Jurkat, Clone E6-1 (cell line): ENCODE results near the gene RAB25. TPM values are rescaled to one million over a fixed set of nuclear protein-coding genes. Genes with fewer than 3 reads are reported as not detected.
"Not testable (repeated sequence)": the region's sequence is repeated elsewhere in the genome, so short reads cannot be mapped to it uniquely, and the experiment has no call there.

Source experiments
- DNase-seq: peaks from one replicate; pipeline ENCODE4 v3.0.0-alpha.2; 2011; ENCODE audit warnings: low read depth, low spot score
- H3K4me3 ChIP-seq: 2 replicates; pipeline ENCODE4 v1.5.1; 2011; ENCODE audit warnings: mild to moderate bottlenecking, low read length, control low read depth, moderate library complexity
- polyA plus RNA-seq: library from polyadenylated mRNA; unstranded; fragments of >200 nt; gene quantifications from one replicate; pipeline ENCODE4 v1.2.1, GENCODE V29; 2012; ENCODE audit warnings: missing spikeins; ENCODE audit not compliant: insufficient read length, insufficient read depth

RAB25 gene
- polyA plus RNA-seq = not detected

DNA sequence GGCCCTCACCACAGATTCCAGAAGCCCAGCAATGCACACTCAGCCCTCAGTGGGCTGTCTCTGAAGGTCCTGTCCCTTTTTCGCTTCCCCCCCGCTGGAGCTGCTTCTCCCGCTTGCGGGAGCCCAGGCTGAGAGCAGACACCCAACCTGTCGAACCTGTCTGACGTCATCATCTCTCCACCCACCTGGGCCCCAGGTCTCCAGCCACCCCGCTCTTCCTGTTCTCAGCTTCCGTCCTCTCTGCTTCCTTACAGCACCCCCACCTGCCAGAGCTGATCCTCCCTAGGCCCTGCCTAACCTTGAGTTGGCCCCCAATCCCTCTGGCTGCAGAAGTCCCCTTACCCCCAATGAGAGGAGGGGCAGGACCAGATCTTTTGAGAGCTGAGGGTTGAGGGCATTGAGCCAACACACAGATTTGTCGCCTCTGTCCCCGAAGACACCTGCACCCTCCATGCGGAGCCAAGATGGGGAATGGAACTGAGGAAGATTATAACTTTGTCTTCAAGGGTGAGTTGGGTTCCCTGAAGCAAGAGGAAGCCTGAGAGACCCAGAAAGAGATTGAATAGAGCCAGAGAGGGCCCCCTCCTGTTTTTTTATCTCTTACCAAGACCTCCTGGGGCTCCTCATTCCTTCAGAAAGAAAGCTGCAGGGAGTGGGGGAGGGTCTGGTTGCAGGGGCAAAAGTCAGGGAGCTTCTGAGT lies at the start of gene RAB25:
Gene RAB25 (plus strand): TSS at position 224 of the 700 bp plus-strand sequence. CDS start 241 bp downstream, at position 465.
- no peak for DNase-seq
- no peak within 1 kb of the TSS for H3K4me3 ChIP-seq

DNA sequence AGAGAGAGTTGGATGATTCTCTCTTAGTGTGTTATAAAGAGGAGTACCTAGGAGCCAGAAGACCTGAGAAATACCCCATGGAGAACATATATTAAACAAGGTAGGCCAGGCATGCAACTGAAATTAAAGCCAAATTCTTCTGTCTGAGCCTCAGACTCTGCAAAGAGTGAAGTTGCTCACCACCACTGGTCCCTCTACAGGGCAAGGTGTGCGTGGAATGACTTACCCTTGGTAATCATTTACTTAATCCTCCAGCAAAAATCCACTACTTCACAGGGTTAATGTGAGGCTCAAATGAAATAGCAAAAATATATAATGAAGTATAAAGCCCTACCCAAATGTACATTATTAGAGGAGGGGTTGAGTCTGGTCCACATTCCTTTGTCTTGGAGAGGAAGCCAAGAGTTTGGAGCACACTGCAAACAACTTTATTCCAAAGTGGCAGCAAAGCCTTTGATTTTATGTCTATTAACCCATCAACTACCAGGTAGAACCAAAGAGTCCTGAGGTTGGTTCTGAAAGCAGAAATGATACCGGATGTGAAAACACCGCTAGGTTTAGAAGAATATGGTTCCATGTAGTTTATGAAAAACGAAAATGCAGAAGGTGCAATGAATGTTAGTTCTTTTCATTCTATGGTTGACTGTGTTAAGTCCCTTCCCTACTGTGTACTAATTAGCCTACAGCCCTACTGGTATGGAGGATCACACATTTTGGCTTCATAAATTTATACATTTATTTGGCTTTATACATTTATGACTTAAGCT lies 48.7 kb upstream of the RAB25 start:
- no peak for DNase-seq

GRCh38 chr1:156014829-156015228 lies 46.1 kb upstream of the RAB25 start:
- no peak overlapping the region for H3K4me3 ChIP-seq
- no peak for DNase-seq

More for the DNA sequence above, 48.7 kb upstream of the RAB25 start:
- H3K4me3 ChIP-seq = no peak overlapping the region

DNA sequence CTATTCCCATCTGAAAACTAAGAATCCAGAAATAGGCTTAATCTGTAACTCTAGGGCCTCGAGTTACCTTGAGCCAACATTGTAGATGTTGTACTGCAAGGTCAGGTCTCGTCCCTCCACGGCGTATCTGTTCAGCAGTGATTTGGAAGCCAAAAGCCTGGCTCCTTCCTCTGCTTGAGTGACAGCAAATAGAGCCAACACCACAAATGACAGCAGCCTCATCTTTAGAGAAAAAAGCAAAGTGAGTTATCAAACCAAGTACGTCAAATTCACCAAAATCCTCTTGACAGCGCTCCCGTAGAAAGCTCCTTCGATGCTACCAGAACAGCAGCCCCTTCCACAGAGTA lies 41.0 kb upstream of the RAB25 start:
- DNase-seq = no peak
- H3K4me3 ChIP-seq = peak overlapping the region; percentile 93

DNA sequence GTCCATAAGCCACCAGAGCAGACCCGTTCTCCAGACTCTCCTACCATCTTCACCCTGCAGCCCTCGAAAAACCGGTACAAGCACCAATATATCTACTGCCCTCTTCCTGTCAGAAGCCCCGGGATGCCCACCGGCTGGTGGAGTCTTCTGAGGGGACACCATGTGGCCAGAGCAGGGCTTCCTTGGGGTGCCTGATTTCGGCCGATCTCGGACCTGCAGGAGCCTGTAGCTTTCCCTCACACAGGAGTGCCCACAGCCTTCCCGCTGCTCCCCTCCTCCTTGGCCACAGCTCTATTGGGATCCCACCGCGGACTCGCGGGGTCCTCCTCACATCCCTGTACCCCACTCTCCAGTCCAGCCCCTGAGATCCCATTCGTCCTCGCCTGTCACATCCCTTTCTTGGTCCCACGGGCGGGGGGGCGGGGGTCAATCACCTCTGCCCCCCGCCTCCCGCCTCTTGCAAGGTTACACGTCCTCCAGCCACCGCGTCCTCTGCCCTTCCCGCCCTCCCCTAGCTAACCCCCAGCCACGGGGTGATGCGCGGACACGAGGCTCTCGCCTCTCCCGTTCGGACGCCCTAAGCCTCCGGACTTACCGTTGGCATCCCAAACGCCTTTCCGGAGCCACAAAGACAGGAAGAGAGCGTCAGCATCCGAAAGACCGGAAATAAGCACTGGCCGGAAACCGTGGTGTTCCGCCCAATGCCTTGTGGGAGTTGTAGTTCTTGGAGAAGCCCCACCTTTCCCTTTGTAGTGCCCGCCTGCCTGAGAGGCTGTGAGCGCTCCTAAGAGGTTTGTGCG lies 40.5 kb upstream of the RAB25 start, which contains the start of gene SSR2:
Gene SSR2 (minus strand): TSS at position 659 of the 800 bp plus-strand sequence. CDS start 784 bp downstream, outside the sequence.
- H3K4me3 ChIP-seq = peak within 1 kb of the TSS; percentile 93
- peak; percentile 86 for DNase-seq

- no peak for DNase-seq
- H3K4me3 ChIP-seq = peak overlapping the region; percentile 93
Measured at GRCh38 chr1:156021093-156021428, 39.9 kb upstream of the RAB25 start.

DNA sequence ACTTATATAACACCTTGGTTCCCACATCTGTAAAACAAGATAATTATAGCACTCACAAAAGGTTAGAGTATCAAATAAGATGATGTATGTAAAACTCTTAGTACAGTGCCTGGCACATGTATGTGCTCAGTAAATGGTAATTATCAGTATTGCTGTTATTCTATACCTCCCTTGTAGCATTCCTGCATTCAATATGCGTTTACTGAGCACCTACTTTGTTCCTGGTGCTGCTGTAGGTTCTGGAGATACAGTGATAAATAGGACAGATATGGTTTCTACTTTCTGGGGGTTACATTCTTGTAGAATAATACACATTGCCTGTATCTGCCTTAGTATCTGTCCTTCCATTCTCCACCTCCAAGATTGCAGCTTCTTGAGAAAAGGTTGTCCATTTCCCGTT lies 39.0 kb upstream of the RAB25 start:
- no peak for DNase-seq
- H3K4me3 ChIP-seq = no peak overlapping the region

DNA sequence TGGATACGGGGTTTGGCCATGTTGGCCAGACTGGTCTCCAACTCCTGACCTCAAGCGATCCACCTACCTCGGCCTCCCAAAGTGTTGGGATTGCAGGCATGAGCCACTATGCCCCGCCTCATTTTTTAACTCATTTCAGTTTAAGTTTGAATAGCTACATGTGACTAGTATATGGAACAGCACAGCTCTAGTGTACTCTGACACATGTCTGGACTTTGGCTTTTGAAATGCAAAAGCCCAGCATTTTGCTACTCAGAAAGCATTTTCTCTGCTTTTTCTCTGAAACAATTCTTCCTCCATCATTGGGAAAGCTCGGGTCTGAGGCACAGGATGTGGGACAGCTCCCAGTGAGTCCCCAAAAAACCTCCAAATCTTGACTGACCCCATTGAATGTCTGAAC lies 36.2 kb upstream of the RAB25 start:
- no peak for DNase-seq

GRCh38 chr1:156025876-156026275 lies 35.1 kb upstream of the RAB25 start:
- no peak overlapping the region for H3K4me3 ChIP-seq
- DNase-seq = peak; percentile 17

More for the DNA sequence above, 36.2 kb upstream of the RAB25 start:
- H3K4me3 ChIP-seq = no peak overlapping the region

DNA sequence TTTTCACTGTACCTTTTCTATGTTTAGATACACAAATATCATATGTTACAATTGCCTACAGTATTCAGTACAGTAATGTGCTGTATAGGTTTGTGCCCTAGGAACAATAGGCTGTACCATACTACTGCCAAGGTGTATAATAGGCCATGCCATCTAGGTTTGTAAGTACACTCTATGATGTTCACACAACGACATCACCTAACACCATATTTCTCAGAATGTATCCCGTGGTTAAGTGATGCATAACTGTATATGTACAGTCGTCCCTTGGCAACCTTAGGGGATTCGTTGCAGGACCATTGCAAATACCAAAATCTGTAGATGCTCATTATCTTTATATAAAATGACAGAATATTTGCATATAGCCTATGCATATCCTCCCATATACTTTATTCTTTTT lies 34.4 kb upstream of the RAB25 start:
- H3K4me3 ChIP-seq = no peak overlapping the region
- DNase-seq = no peak

DNA sequence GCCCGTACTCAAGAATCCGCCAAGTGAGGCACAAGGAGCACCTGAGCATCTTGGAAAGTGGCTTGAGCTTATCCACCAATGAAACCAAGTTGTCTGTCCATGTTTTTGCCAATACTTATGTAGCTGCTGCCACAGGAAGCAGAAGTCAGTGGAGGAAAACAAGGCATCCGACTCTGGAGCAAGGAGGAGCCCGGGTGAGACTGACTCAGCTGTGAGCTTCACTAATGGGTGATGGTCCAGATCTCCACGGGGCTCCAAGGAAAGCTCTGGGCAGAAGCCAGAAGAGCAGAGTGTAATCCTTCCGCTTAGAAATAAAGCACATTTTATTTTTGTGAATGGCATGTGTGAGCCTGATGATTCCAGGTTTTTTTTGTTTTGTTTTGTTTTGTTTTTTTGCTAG lies 27.9 kb upstream of the RAB25 start:
- DNase-seq = no peak
- H3K4me3 ChIP-seq = no peak overlapping the region

DNA sequence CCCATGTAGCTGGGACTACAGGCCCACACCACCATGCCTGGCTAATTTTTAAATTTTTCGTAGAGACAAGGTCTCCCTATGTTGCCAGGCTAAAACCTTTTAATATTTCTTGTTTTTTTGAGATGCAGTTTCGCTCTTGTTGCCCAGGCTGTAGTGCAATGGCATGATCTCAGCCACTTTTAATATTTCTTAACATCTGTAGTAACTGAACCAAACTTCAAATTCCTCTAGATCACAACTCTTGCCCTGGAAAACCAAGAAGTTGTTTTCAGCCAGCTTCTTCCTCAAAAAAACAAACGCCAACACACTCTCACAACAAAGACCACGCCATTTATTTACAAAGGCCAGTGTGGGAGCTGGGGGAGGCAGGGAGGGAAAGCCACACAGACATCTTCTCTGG lies 26.0 kb upstream of the RAB25 start:
- not testable (repeated sequence) for DNase-seq

GRCh38 chr1:156042828-156043227 lies 18.1 kb upstream of the RAB25 start:
- no peak for DNase-seq
- no peak overlapping the region for H3K4me3 ChIP-seq

More for the DNA sequence above, 26.0 kb upstream of the RAB25 start:
- not testable (repeated sequence) for H3K4me3 ChIP-seq

DNA sequence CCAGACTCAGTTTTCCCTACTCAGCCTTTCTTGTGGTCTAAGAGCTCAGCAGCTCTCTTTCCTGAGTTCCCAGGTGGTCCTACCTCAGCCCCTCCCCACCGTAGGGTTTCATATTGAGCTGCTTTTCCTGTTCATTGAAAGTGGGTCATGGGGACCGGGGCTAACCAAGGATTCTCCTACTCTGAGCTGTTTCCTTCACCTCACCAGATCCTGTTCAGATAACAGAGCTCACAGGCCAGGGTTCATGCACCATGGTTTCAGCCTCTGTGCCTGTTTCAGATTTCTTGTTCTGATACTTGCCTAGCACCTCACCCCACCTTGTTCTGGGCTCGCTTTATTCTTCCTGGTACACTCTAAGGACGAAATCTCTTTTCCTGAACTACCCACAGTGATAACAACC lies 15.9 kb upstream of the RAB25 start:
- H3K4me3 ChIP-seq = no peak overlapping the region

GRCh38 chr1:156048663-156049258 lies 12.2 kb upstream of the RAB25 start:
- no peak for DNase-seq
- no peak overlapping the region for H3K4me3 ChIP-seq

More for the DNA sequence above, 15.9 kb upstream of the RAB25 start:
- DNase-seq = peak; percentile 45

DNA sequence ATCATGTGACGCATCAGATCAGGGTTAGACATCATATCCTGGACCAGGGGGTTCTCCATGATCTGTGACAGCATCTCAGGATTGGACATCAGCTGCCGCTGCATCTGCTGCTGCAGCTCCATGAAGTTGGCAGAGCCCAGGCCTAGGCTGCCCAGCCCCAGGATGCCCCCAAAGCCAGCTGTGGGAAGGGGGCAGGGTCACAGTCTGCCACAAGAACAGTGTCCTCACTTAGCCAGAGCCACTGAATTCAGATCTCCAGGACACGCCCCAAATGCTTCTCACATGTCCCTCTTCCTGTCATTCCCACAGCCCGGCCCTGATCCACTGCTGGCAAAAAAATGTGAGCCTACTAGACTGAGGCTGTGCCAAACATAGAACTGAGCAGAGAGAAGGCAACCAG lies 10.6 kb upstream of the RAB25 start:
- DNase-seq = no peak

GRCh38 chr1:156051011-156051725 lies 9.8 kb upstream of the RAB25 start:
- H3K4me3 ChIP-seq = no peak overlapping the region
- no peak for DNase-seq

More for the DNA sequence above, 10.6 kb upstream of the RAB25 start:
- no peak overlapping the region for H3K4me3 ChIP-seq

- H3K4me3 ChIP-seq = peak overlapping the region; percentile 74
- peak; percentile 57 for DNase-seq
Measured at GRCh38 chr1:156052862-156053767, 7.8 kb upstream of the RAB25 start.
